Lower leg skin (tissue), 4 donors: Measurements from ENCODE around the gene CTDSPL. TPM values are rescaled to one million over a fixed set of nuclear protein-coding genes. Genes with fewer than 3 reads are reported as not detected.

Experiments used
- DNase-seq, 2 donors: peaks; one replicate each; pipeline ENCODE4 v3.0.0-alpha.2; 2019; ENCODE audit warnings: low spot score in 2 of 2
- H3K4me3 ChIP-seq: fragments of 200-600 bp; sonication (generic); 2 replicates; pipeline ENCODE4 v1.5.1; 2017; ENCODE audit warnings: mild to moderate bottlenecking, low read depth; ENCODE audit not compliant: poor library complexity, severe bottlenecking
- CTCF ChIP-seq, 3 donors: fragments of 450-650 bp; IDR thresholded peaks; one replicate each; pipeline ENCODE4 v1.5.1; 2016; ENCODE audit warnings: antibody characterized with exemption in 3 of 3, mild to moderate bottlenecking in 3 of 3, moderate library complexity in 2 of 3
- POLR2A ChIP-seq, 2 donors: fragments of 450-650 bp; IDR thresholded peaks; one replicate each; pipeline ENCODE4 v1.6.1; 2016 to 2017; ENCODE audit warnings: antibody characterized with exemption in 2 of 2, mild to moderate bottlenecking in 1 of 2, moderate library complexity in 1 of 2
- WGBS, 2 donors: methylation state at CpG; one replicate each; pipeline ENCODE4 v1.1.5; 2018; 5-methylcytosine and 5-hydroxymethylcytosine counted together
- intact Hi-C: fragments of 100-400 bp; cut with DNase I; formaldehyde crosslinking; loops from one replicate; pipeline ENCODE4 v1.15.0; 2023; ENCODE audit warnings: low total_unique reads
- total RNA-seq, 4 donors: library from RNA; depleted of rRNA; stranded (reverse); fragments of >200 nt; gene quantifications; one replicate each; pipeline ENCODE4 v1.1.0, GENCODE V29; 2016

The CTDSPL gene
- total RNA-seq, 4 donors from 2014 or later: 59.8 to 97.5 (median 94.6) TPM

DNA sequence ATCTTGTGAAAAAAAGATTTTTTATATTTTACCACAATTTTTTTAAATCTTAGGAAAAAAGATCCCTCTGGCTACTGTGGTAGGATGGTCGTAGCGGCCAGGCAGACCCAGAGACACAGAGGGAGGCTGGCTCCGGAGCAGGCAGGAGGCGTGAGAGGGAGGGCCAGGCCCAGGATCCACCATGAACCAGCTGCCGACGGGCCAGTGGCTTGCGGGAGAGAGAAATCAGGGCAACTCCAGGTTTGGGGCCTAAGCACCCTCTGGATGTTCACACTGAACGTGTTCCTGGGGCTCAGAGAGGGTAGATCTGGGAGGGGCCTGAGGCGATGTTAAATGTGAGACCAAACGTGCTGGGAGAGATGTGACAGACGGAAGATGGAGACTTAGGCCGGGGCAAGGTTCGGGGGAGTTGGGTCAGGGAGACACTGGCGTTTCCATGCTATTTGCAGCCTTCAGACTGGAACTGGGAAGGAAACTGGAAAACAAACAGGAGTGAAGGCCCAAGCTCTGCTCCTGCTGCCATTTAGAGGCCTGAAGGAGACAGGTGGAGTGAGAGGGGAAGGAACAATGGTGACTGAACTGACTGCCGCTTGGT lies 127.3 kb downstream of the CTDSPL start:
- intact Hi-C loops: no loop called here
- H3K4me3 ChIP-seq: no peak overlapping the region
- TF ChIP-seq CTCF (IDR thresholded peaks at IDR 0.05) (no peak), POLR2A (IDR thresholded peaks at IDR 0.05) (no peak)
- DNase-seq: peak in 1 of 2 donors; percentile 83
- WGBS, 2 donors: 86 to 87% methylated on average over 15 of the region's 15 CpGs

DNA sequence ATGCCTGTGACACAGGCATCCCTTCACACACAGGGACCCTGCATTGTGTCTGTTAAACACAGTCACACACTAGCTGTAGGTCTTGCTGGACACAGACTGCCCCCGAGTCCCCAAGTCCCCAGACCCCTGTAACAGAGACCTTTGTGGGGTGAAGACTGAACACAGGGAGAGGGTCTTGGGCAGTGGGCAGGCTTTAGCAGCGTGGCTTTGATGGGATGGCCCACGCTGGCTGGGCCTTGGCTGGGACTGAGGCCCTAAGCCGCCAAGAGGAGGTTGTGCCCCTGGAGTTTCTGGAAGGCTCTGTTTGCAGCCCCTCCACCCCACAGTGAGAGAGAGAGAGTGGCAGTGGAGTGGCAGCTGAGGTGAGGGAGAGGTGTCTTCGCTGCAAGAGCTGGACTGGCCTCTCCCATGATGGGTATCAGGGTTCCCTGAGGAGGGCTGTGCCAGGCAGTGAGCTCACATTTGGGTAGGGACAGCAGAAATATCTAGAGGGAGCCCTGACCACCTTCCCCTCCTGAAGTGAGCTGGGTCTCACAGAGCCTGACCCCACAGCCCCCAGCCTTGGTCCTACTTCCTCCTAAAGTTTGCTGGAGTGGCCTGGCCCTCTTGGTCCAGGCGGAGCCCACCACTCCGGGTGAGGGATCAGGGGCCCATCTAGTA lies 128.3 kb downstream of the CTDSPL start:
- WGBS, 2 donors: 93 to 95% methylated on average over 3 to 6 of the region's 7 CpGs
- DNase-seq: peak in 1 of 2 donors; percentile 76
- intact Hi-C loops: no loop called here
- no peak overlapping the region for H3K4me3 ChIP-seq
- TF ChIP-seq POLR2A (IDR thresholded peaks at IDR 0.05) (no peak), CTCF (IDR thresholded peaks at IDR 0.05) (no peak)

DNA sequence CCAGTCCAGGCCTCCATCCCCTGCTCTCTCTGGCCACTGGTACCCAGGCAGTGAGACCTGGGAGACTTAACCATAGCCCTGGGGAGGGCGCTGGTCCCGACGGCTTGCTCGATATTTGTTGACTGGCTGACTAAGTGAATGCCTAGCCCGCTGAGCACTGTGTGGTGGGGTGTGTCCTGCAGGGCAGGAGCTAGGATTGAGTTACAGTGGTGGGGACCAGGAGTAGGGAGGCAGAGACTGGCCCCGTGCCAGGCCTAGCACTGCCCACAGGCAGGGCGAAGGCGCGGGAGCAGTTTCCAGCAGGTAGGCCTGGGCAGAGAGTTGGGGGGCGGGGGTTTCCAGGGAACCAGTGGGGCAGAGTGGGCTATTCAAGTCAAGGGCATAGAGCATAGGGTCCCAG lies 128.8 kb downstream of the CTDSPL start, which contains the start of gene VILL:
VILL (plus strand) TSS at position 260 of the 400 bp plus-strand sequence. CDS start 2,887 bp downstream, outside the sequence.
- intact Hi-C loops: no loop called here
- peak in 1 of 2 donors; percentile 86 for DNase-seq
- no peak within 1 kb of the TSS for H3K4me3 ChIP-seq
- no peak for TF ChIP-seq CTCF (IDR thresholded peaks at IDR 0.05)
- no peak for TF ChIP-seq POLR2A (IDR thresholded peaks at IDR 0.05)
- 79 to 80% methylated on average over 10 of the region's 10 CpGs for WGBS, 2 donors

GRCh38 chr3:37991109-37991508 lies 129.4 kb downstream of the CTDSPL start:
- H3K4me3 ChIP-seq: no peak overlapping the region
- TF ChIP-seq CTCF (IDR thresholded peaks at IDR 0.05) (no peak), POLR2A (IDR thresholded peaks at IDR 0.05) (no peak)
- DNase-seq: no peak
- WGBS, 2 donors: 39 to 52% methylated on average over 6 of the region's 6 CpGs
- intact Hi-C loops: no loop called here

- 87 to 90% methylated on average over 7 of the region's 7 CpGs for WGBS, 2 donors
These were observed 130.1 kb downstream of the CTDSPL start for GRCh38 chr3:37991823-37992222.

More at GRCh38 chr3:37991823-37992222, 130.1 kb downstream of the CTDSPL start:
- intact Hi-C loops: no loop called here
- TF ChIP-seq CTCF (IDR thresholded peaks at IDR 0.05) (no peak), POLR2A (IDR thresholded peaks at IDR 0.05) (no peak)
- H3K4me3 ChIP-seq: no peak overlapping the region
- DNase-seq: peak in 1 of 2 donors; percentile 83
